Measurements from ENCODE around the gene AP5B1.

The AP5B1 gene

GRCh38 chr11:65793625-65794400 is 13.0 kb upstream of the AP5B1 start:
- TF ChIP-seq GATA2 (IDR thresholded peaks at IDR 0.05; ENCODE audit: low read depth, low read length) (no peak), GATA3 (IDR thresholded peaks at IDR 0.05; ENCODE audit: low read depth, low read length) (no peak)

- TF ChIP-seq GATA2 (IDR thresholded peaks at IDR 0.05; ENCODE audit: low read depth, low read length), result no peak
Measured at GRCh38 chr11:65793144-65793581, 12.4 kb upstream of the AP5B1 start.

- TF ChIP-seq GATA2 (IDR thresholded peaks at IDR 0.05; ENCODE audit: low read depth, low read length) (no peak), GATA3 (IDR thresholded peaks at IDR 0.05; ENCODE audit: low read depth, low read length) (no peak)
Measured at GRCh38 chr11:65792456-65792855, 11.7 kb upstream of the AP5B1 start.

- TF ChIP-seq GATA2 (IDR thresholded peaks at IDR 0.05; ENCODE audit: low read depth, low read length) (no peak), GATA3 (IDR thresholded peaks at IDR 0.05; ENCODE audit: low read depth, low read length) (no peak)
Measured at GRCh38 chr11:65791719-65792213, 11.0 kb upstream of the AP5B1 start.

- TF ChIP-seq GATA2 (IDR thresholded peaks at IDR 0.05; ENCODE audit: low read depth, low read length) (no peak), GATA3 (IDR thresholded peaks at IDR 0.05; ENCODE audit: low read depth, low read length) (no peak)
Measured at GRCh38 chr11:65790902-65791650, 10.3 kb upstream of the AP5B1 start.

GRCh38 chr11:65790104-65790901 is 9.5 kb upstream of the AP5B1 start:
- TF ChIP-seq GATA2 (IDR thresholded peaks at IDR 0.05; ENCODE audit: low read depth, low read length) (no peak), GATA3 (IDR thresholded peaks at IDR 0.05; ENCODE audit: low read depth, low read length) (no peak)

GRCh38 chr11:65789230-65790103 is 8.7 kb upstream of the AP5B1 start:
- no peak for TF ChIP-seq GATA3 (IDR thresholded peaks at IDR 0.05; ENCODE audit: low read depth, low read length)
- no peak for TF ChIP-seq GATA2 (IDR thresholded peaks at IDR 0.05; ENCODE audit: low read depth, low read length)

GRCh38 chr11:65788821-65789220 is 8.0 kb upstream of the AP5B1 start:
- TF ChIP-seq GATA3 (IDR thresholded peaks at IDR 0.05; ENCODE audit: low read depth, low read length) (no peak), GATA2 (IDR thresholded peaks at IDR 0.05; ENCODE audit: low read depth, low read length) (no peak)

- TF ChIP-seq GATA3 (IDR thresholded peaks at IDR 0.05; ENCODE audit: low read depth, low read length), result no peak
- no peak for TF ChIP-seq GATA2 (IDR thresholded peaks at IDR 0.05; ENCODE audit: low read depth, low read length)
Measured at GRCh38 chr11:65787649-65788622, 7.2 kb upstream of the AP5B1 start.

- TF ChIP-seq GATA2 (IDR thresholded peaks at IDR 0.05; ENCODE audit: low read depth, low read length), result no peak
- no peak for TF ChIP-seq GATA3 (IDR thresholded peaks at IDR 0.05; ENCODE audit: low read depth, low read length)
Measured at GRCh38 chr11:65786786-65787636, 6.2 kb upstream of the AP5B1 start, which contains the start of gene OVOL1. TSS of gene OVOL1 (plus strand) at chr11:65787063. CDS start at chr11:65787374, 311 bp downstream.

Measured in SH-SY5Y (cell line).